Natural killer cell (primary cell): ENCODE results near the gene DMAC2. TPM values are rescaled to one million over a fixed set of nuclear protein-coding genes. Genes with fewer than 3 reads are reported as not detected.
A peak's percentile ranks its signal among the peaks of the same experiment; 100 is the strongest.

Experiments used
- ATAC-seq, 3 donors: fragments of 150-1000 bp in 2 of 3; fragments of 200-7000 bp in 1 of 3; cut with Tn5 transposase; 1 replicate in 1 of 3; 2 replicates in 2 of 3; pipeline ENCODE4 v1.10.0; 2021; ENCODE audit warnings: mild to moderate bottlenecking in 2 of 3, moderate library complexity in 2 of 3
- DNase-seq, 2 donors: peaks; one replicate each; pipeline versions ENCODE4 v3.0.0 to v3.0.0-alpha.2; 2013 to 2021; ENCODE audit warnings: mixed read lengths in 1 of 2
- H3K27ac ChIP-seq: one replicate; pipeline ENCODE4 v1.5.1; 2013; ENCODE audit warnings: mild to moderate bottlenecking, low read length
- H3K27me3 ChIP-seq: one replicate; pipeline ENCODE4 v1.6.1; 2013; ENCODE audit warnings: low read length; ENCODE audit not compliant: control insufficient read depth, insufficient read depth
- H3K36me3 ChIP-seq: one replicate; pipeline ENCODE4 v1.6.1; 2013; ENCODE audit warnings: low read length; ENCODE audit not compliant: control insufficient read depth, insufficient read depth
- H3K4me1 ChIP-seq: one replicate; pipeline ENCODE4 v1.6.1; 2013; ENCODE audit warnings: low read length; ENCODE audit not compliant: control insufficient read depth, insufficient read depth
- H3K4me3 ChIP-seq: one replicate; pipeline ENCODE4 v1.5.1; 2013; ENCODE audit warnings: low read length
- H3K9me3 ChIP-seq: one replicate; pipeline ENCODE4 v1.6.1; 2013; ENCODE audit warnings: low read length; ENCODE audit not compliant: control insufficient read depth, insufficient read depth
- H3K27ac Mint-ChIP-seq, 2 donors: one replicate each; pipeline ENCODE4 v1.8.0; 2022; ENCODE audit warnings: mild to moderate bottlenecking in 2 of 2, mixed read lengths in 2 of 2, moderate library complexity in 1 of 2
- H3K27me3 Mint-ChIP-seq, 2 donors: one replicate each; pipeline ENCODE4 v1.8.0; 2022; ENCODE audit warnings: low read depth in 2 of 2, mixed read lengths in 2 of 2
- H3K36me3 Mint-ChIP-seq: one replicate; pipeline ENCODE4 v1.8.0; 2022; ENCODE audit warnings: mixed read lengths
- H3K4me1 Mint-ChIP-seq, 2 donors: one replicate each; pipeline ENCODE4 v1.8.0; 2022; ENCODE audit warnings: mixed read lengths in 2 of 2
- H3K4me3 Mint-ChIP-seq: one replicate; pipeline ENCODE4 v1.8.0; 2022; ENCODE audit warnings: mild to moderate bottlenecking, moderate library complexity, mixed read lengths
- H3K9me3 Mint-ChIP-seq, 2 donors: one replicate each; pipeline ENCODE4 v1.8.0; 2022; ENCODE audit warnings: mixed read lengths in 2 of 2
- WGBS: methylation state at CpG from one replicate; pipeline ENCODE4 v1.1.7; 2013; ENCODE audit warnings: missing lambda C conversion rate; ENCODE audit not compliant: insufficient coverage; 5-methylcytosine and 5-hydroxymethylcytosine counted together
- intact Hi-C: fragments of 100-400 bp; cut with micrococcal nuclease; formaldehyde crosslinking; loops from one replicate; pipeline ENCODE4 v1.14.2; 2022
- total RNA-seq, 4 donors: library from RNA; stranded (reverse); fragments of 120-200 nt in 1 of 4; gene quantifications; one replicate each; pipeline versions ENCODE4 v1.2.3 to v1.2.4, GENCODE V29; 2013 to 2022
- TF ChIP-seq, protein P1 (sequence below): fragments of 200-600 bp; IDR thresholded peaks from one replicate; pipeline ENCODE4 v1.8.0; 2022; ENCODE audit warnings: antibody characterized with exemption

Gene DMAC2
- total RNA-seq, 3 donors from 2014 or later (not counting 1 experiment from before 2014, with no cell fraction given) = 25.4 to 32.5 (median 29.5) TPM

DNA sequence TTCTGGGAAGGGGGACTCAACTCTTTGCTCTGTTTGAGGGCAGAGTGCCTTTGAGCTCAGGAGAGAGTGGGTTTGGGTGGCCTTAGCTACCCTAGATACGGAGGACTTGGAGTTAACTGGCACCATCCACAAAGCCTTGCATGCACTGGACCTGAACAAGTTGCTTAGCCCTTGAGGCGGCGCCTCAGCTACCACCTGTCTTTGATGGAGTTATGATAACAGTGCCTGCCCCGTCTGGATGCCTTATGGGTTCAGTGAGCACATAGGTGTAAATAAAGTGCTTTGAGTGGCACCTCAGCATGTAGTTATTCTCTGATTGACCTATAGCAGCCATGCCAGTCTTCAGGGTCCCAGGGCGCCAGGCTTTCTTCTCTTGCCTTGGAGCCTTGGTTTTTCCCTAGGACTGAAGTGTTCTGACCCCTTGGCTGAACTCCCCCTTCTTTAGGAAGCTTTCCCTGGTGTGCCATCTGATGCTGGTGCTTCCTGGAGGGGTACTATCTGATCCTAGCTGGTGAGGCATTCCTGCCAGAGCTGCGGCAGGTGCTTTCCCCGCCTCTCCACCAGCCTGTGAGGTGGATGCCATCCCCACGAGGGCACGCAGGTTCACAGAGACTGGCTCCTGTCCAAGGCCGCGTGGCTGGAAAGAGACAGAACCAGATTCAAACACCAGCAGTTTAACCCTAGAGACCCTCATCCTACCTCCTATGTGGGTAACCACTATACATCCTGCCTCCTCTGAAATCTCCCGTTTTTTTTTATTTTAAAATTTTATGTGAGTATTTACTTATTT, 36.3 kb downstream of the DMAC2 start:
- H3K27ac ChIP-seq = no peak overlapping the region
- H3K27me3 ChIP-seq = no peaks in the 10 kb centered on the region
- Mint-ChIP-seq H3K9me3 (no peaks in the 10 kb centered on the region), H3K4me1 (peaks cover 8 to 31% of the 10 kb centered on the region in 2 donors), H3K4me3 (no peak overlapping the region), H3K27ac (no peak overlapping the region), H3K36me3 (no peaks in the 10 kb centered on the region), H3K27me3 (no peaks in the 10 kb centered on the region)
- H3K36me3 ChIP-seq = peaks cover 7% of the 10 kb centered on the region
- H3K4me3 ChIP-seq = no peak overlapping the region
- TF ChIP-seq, protein P1, sequence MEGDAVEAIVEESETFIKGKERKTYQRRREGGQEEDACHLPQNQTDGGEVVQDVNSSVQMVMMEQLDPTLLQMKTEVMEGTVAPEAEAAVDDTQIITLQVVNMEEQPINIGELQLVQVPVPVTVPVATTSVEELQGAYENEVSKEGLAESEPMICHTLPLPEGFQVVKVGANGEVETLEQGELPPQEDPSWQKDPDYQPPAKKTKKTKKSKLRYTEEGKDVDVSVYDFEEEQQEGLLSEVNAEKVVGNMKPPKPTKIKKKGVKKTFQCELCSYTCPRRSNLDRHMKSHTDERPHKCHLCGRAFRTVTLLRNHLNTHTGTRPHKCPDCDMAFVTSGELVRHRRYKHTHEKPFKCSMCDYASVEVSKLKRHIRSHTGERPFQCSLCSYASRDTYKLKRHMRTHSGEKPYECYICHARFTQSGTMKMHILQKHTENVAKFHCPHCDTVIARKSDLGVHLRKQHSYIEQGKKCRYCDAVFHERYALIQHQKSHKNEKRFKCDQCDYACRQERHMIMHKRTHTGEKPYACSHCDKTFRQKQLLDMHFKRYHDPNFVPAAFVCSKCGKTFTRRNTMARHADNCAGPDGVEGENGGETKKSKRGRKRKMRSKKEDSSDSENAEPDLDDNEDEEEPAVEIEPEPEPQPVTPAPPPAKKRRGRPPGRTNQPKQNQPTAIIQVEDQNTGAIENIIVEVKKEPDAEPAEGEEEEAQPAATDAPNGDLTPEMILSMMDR = no peak
- intact Hi-C loops = no loop called here
- 63% methylated on average over 11 of the region's 12 CpGs for WGBS
- DNase-seq = no peak
- H3K9me3 ChIP-seq = no peaks in the 10 kb centered on the region
- no peak for ATAC-seq
- peaks cover 10% of the 10 kb centered on the region for H3K4me1 ChIP-seq

DNA sequence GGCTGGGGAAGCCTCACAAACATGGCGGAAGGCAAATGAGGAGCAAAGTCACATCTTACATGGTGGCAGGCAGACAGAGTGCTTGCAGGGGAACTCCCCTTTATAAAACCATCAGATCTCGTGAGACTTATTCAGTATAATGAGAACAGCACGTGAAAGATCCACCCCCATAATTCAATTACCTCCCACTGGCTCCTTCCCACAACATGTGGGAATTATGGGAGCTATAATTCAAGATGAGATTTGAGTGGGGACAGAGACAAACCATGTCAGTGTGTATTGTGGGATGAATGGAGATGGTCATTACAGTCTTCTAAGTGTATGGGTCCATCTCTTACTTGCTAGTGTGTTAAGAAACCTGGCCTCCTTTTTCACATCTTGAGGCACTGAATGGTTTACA, 37.7 kb downstream of the DMAC2 start:
- H3K36me3 Mint-ChIP-seq = no peaks in the 10 kb centered on the region
- no peaks in the 10 kb centered on the region for H3K27me3 Mint-ChIP-seq
- Histone ChIP-seq H3K9me3 (no peaks in the 10 kb centered on the region), H3K27ac (no peak overlapping the region), H3K36me3 (peaks cover 7% of the 10 kb centered on the region), H3K4me3 (no peak overlapping the region), H3K4me1 (peaks cover 18% of the 10 kb centered on the region), H3K27me3 (no peaks in the 10 kb centered on the region)
- no peaks in the 10 kb centered on the region for H3K9me3 Mint-ChIP-seq
- H3K4me3 Mint-ChIP-seq = no peak overlapping the region
- H3K4me1 Mint-ChIP-seq = peaks cover 21 to 42% of the 10 kb centered on the region in 2 donors
- no peak overlapping the region for H3K27ac Mint-ChIP-seq
- TF ChIP-seq, protein P1 = no peak
- no peak for ATAC-seq
- intact Hi-C loops = no loop called here
- no peak for DNase-seq
- WGBS = 100% methylated on average over 1 of the region's 3 CpGs

DNA sequence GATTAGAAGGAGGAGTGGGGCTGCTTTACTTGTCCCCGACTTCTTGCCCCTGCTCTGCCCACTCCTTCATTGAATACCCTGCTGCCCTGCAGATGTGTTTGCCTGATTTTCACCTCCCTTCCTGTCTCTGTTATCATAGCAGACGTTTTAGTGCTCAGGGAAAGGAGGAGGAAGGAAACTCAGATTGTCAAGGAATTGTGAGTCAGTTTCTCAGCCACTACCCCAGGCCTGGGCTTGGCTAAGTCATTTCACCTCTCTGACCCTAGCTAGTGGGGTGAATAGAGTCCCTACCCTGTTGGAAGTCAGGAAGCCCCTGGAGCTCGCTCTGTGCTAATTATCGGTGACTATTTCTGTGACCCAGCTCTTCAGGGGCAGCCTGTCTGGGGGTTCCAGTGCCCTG, 38.2 kb downstream of the DMAC2 start:
- Histone ChIP-seq H3K9me3 (no peaks in the 10 kb centered on the region), H3K4me3 (no peak overlapping the region), H3K4me1 (peaks cover 22% of the 10 kb centered on the region), H3K27me3 (no peaks in the 10 kb centered on the region), H3K36me3 (peaks cover 7% of the 10 kb centered on the region), H3K27ac (no peak overlapping the region)
- TF ChIP-seq, protein P1 = no peak
- DNase-seq (no peak), ATAC-seq (no peak)
- intact Hi-C loops = no loop called here
- H3K27ac Mint-ChIP-seq = no peak overlapping the region
- no peaks in the 10 kb centered on the region for H3K27me3 Mint-ChIP-seq
- H3K4me1 Mint-ChIP-seq = peaks cover 27 to 45% of the 10 kb centered on the region in 2 donors
- no peaks in the 10 kb centered on the region for H3K9me3 Mint-ChIP-seq
- 83% methylated on average over 3 of the region's 4 CpGs for WGBS
- no peak overlapping the region for H3K4me3 Mint-ChIP-seq
- no peaks in the 10 kb centered on the region for H3K36me3 Mint-ChIP-seq

DNA sequence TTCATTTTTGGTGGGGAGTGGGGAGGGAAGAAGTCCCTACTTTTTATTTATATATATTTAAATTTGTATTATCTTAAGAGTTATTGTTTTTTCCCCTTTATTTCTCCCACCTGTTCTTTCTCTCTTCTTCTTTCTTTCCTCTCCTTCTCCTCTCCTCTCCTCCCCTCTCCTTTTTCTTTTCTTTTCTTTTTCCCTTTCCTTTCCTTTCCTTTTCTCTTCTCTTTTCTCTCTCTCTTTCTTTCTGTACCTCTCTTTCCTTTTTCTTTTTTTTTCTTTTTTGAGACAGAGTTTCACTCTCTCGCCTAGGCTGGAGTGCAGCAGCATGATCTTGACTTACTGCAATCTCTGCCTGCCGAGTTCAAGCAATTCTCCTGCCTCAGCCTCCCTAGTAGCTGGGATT, 40.2 kb downstream of the DMAC2 start:
- H3K27ac ChIP-seq = no peak overlapping the region
- no peaks in the 10 kb centered on the region for H3K27me3 Mint-ChIP-seq
- DNase-seq = no peak
- peaks cover 29% of the 10 kb centered on the region for H3K4me1 ChIP-seq
- H3K27ac Mint-ChIP-seq = peak overlapping the region; percentile 99 to 100
- intact Hi-C loops = no loop called here
- no peak for ATAC-seq
- 95% methylated on average over 2 of the region's 2 CpGs for WGBS
- peak overlapping the region; percentile 97 for H3K4me3 Mint-ChIP-seq
- H3K36me3 Mint-ChIP-seq = no peaks in the 10 kb centered on the region
- peaks cover 38 to 55% of the 10 kb centered on the region in 2 donors for H3K4me1 Mint-ChIP-seq
- H3K4me3 ChIP-seq = no peak overlapping the region
- H3K27me3 ChIP-seq = no peaks in the 10 kb centered on the region
- TF ChIP-seq, protein P1 = no peak
- no peaks in the 10 kb centered on the region for H3K9me3 Mint-ChIP-seq
- peaks cover 7% of the 10 kb centered on the region for H3K36me3 ChIP-seq
- no peaks in the 10 kb centered on the region for H3K9me3 ChIP-seq
